Neural crest cell (in vitro differentiated cells): ENCODE results near the gene NNAT. TPM values are rescaled to one million over a fixed set of nuclear protein-coding genes. Genes with fewer than 3 reads are reported as not detected.
"Not testable (repeated sequence)": the region's sequence is repeated elsewhere in the genome, so short reads cannot be mapped to it uniquely, and the experiment has no call there.

Source experiments
- DNase-seq: peaks from one replicate; pipeline ENCODE4 v3.0.0; 2021; ENCODE audit warnings: low read depth, mixed read lengths, low spot score
- H3K27ac Mint-ChIP-seq: one replicate; pipeline ENCODE4 v1.8.0; 2021; ENCODE audit warnings: mild to moderate bottlenecking, mixed read lengths; ENCODE audit not compliant: unreplicated experiment
- H3K27me3 Mint-ChIP-seq: 2 replicates; pipeline ENCODE4 v1.8.0; 2021; ENCODE audit warnings: low read depth, mild to moderate bottlenecking, mixed read lengths
- H3K36me3 Mint-ChIP-seq: 2 replicates; pipeline ENCODE4 v1.8.0; 2021; ENCODE audit warnings: low read depth, mild to moderate bottlenecking, mixed read lengths
- H3K4me1 Mint-ChIP-seq: 2 replicates; pipeline ENCODE4 v1.8.0; 2021; ENCODE audit warnings: mixed read lengths
- H3K4me3 Mint-ChIP-seq: one replicate; pipeline ENCODE4 v1.8.0; 2021; ENCODE audit warnings: mild to moderate bottlenecking, mixed read lengths
- H3K9me3 Mint-ChIP-seq: 2 replicates; pipeline ENCODE4 v1.8.0; 2021; ENCODE audit warnings: mixed read lengths
- total RNA-seq: library from RNA; stranded (reverse); gene quantifications from 2 replicates; pipeline ENCODE4 v1.2.1, GENCODE V29; 2021
- TF ChIP-seq, protein P1 (sequence below): fragments of 200-600 bp; sonication (generic); conservative IDR thresholded peaks from 2 replicates; pipeline ENCODE4 v1.5.0; 2021; ENCODE audit warnings: antibody characterized with exemption, mild to moderate bottlenecking

Gene NNAT
- total RNA-seq, 1 donor from 2014 or later, result 113 TPM

- no peak for DNase-seq
- Mint-ChIP-seq H3K27me3 (peaks cover 4% of the 10 kb centered on the region), H3K27ac (no peak overlapping the region), H3K9me3 (no peaks in the 10 kb centered on the region), H3K4me3 (no peak overlapping the region), H3K36me3 (no peaks in the 10 kb centered on the region), H3K4me1 (peaks cover 9% of the 10 kb centered on the region)
- TF ChIP-seq, protein P1, sequence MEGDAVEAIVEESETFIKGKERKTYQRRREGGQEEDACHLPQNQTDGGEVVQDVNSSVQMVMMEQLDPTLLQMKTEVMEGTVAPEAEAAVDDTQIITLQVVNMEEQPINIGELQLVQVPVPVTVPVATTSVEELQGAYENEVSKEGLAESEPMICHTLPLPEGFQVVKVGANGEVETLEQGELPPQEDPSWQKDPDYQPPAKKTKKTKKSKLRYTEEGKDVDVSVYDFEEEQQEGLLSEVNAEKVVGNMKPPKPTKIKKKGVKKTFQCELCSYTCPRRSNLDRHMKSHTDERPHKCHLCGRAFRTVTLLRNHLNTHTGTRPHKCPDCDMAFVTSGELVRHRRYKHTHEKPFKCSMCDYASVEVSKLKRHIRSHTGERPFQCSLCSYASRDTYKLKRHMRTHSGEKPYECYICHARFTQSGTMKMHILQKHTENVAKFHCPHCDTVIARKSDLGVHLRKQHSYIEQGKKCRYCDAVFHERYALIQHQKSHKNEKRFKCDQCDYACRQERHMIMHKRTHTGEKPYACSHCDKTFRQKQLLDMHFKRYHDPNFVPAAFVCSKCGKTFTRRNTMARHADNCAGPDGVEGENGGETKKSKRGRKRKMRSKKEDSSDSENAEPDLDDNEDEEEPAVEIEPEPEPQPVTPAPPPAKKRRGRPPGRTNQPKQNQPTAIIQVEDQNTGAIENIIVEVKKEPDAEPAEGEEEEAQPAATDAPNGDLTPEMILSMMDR, result no peak
These were observed 14.5 kb downstream of the NNAT start for GRCh38 chr20:37535443-37536132.

DNA sequence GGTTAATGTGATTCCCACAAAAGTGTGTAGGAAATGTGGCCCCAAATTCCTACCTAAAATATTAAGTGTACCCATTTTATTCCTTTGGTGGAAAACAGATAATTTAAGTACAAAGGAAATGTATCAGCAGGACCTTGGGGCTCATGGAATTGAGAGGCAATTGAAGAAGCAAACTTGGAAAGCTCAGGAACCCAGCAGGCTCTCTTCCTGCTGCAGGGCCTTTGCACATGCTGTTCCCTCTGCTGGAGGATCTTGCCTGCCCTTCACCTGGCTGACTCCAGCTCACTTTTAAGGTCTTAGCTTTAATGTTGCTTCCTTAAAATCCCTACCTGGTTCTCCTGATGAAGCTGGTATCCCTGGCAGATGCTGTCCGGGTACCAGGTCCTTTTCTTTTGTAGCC, 16.5 kb downstream of the NNAT start:
- Mint-ChIP-seq H3K9me3 (no peaks in the 10 kb centered on the region), H3K4me1 (peaks cover 16% of the 10 kb centered on the region), H3K27ac (no peak overlapping the region), H3K4me3 (no peak overlapping the region), H3K27me3 (peaks cover 4% of the 10 kb centered on the region), H3K36me3 (no peaks in the 10 kb centered on the region)
- TF ChIP-seq, protein P1, result no peak
- no peak for DNase-seq

GRCh38 chr20:37538003-37538402, 17.0 kb downstream of the NNAT start:
- Mint-ChIP-seq H3K4me1 (peaks cover 16% of the 10 kb centered on the region), H3K27me3 (peaks cover 4% of the 10 kb centered on the region), H3K9me3 (no peaks in the 10 kb centered on the region), H3K4me3 (no peak overlapping the region), H3K27ac (no peak overlapping the region), H3K36me3 (no peaks in the 10 kb centered on the region)
- TF ChIP-seq, protein P1, result no peak
- DNase-seq, result no peak

DNA sequence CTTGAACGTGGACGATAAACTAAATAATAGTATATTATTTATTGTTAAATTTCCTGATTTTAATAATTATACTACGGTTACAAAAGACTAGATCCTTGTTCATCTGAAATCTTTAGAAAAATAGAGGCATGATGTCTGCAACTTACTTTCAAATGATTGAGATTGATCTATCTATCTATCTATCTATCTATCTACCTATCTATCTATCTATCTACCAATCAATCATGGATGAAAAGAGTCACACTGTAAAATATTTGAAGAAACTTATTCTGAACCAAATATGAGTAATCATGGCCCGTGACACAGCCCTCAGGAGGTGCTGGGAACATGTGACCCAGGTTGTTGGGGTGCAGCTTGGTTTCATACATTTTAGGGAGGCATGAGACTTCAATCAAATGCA, 18.4 kb downstream of the NNAT start:
- no peak for DNase-seq
- H3K4me1 Mint-ChIP-seq, result peaks cover 15% of the 10 kb centered on the region
- no peaks in the 10 kb centered on the region for H3K9me3 Mint-ChIP-seq
- H3K27ac Mint-ChIP-seq, result no peak overlapping the region
- TF ChIP-seq, protein P1, result no peak
- H3K4me3 Mint-ChIP-seq, result no peak overlapping the region
- peaks cover 4% of the 10 kb centered on the region for H3K27me3 Mint-ChIP-seq
- H3K36me3 Mint-ChIP-seq, result no peaks in the 10 kb centered on the region

GRCh38 chr20:37540001-37540400, 19.0 kb downstream of the NNAT start:
- Mint-ChIP-seq H3K9me3 (no peaks in the 10 kb centered on the region), H3K27me3 (peaks cover 4% of the 10 kb centered on the region), H3K4me1 (peaks cover 12% of the 10 kb centered on the region), H3K27ac (no peak overlapping the region), H3K36me3 (no peaks in the 10 kb centered on the region), H3K4me3 (no peak overlapping the region)
- DNase-seq, result no peak
- TF ChIP-seq, protein P1, result no peak

DNA sequence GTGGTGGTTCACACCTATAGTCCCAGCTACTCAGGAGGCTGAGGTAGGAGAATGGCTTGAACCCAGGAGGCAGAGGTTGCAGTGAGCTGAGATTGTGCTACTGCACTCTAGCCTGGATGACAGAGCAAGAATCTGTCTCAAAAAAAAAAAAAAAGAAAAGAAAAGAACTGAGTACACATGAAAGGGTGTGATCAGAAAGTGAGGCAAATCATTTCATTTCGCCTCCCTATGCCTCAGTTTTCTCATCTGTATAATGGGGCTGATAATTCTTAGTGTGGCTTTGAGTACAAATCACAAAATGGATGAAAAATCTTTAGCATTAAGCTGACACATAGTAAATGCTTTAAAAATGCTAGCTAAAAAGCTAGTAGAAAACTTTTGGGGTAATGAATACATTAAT, 19.8 kb downstream of the NNAT start:
- peaks cover 12% of the 10 kb centered on the region for H3K4me1 Mint-ChIP-seq
- not testable (repeated sequence) for H3K27me3 Mint-ChIP-seq, H3K36me3 Mint-ChIP-seq, H3K27ac Mint-ChIP-seq, H3K9me3 Mint-ChIP-seq, DNase-seq, H3K4me3 Mint-ChIP-seq
